ENCODE results near the gene IRF5. TPM values are rescaled to one million over a fixed set of nuclear protein-coding genes. Genes with fewer than 3 reads are reported as not detected.
"Not testable (repeated sequence)": the region's sequence is repeated elsewhere in the genome, so short reads cannot be mapped to it uniquely, and the experiment has no call there.

IRF5 gene
- total RNA-seq, 2 donors from 2014 or later: 23.1 to 30.3 TPM

DNA sequence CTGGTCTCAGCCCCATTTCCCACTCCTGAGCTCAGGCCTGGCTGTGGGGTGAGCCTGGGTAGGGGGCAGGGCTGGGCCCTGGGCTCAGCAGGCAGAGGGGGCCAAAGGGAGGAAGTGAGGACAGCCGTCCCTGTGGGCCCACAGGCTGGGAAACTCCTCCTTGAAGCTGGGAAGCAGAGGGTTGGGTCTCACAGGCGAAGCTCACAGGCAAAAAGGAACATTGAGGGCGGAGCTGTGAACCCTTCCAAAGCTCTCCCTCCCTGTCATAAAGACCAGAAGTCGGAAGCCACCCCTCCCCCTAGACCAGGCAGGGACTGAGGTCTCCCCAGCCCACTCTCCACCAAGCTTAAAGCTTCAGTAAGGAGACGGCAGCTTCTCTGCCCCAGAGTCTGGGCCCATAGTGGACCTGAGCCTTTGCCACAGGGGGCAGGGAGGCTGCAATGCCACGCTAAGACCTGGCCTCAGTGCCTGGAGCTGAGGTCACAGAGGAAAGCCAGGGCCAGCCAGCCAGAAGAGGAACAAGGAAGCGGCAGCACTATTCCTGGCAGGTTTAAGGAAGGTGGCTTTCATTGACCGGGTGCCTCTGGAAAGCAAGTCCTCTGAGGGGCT lies 26.2 kb upstream of the IRF5 start:
- H3K36me3 Mint-ChIP-seq (ENCODE audit: insufficient read depth in 2 of 2): no peaks in the 10 kb centered on the region
- ATAC-seq (replicated peaks in 1 of 2): no peak
- H3K27me3 Mint-ChIP-seq (ENCODE audit: low read depth): peaks cover 41% of the 10 kb centered on the region
- H3K4me1 Mint-ChIP-seq (ENCODE audit: low read depth): peaks cover 20% of the 10 kb centered on the region
- no peak for DNase-seq
- H3K27ac Mint-ChIP-seq: no peak overlapping the region
- H3K4me3 Mint-ChIP-seq: no peak overlapping the region
- H3K9me3 Mint-ChIP-seq: no peaks in the 10 kb centered on the region

DNA sequence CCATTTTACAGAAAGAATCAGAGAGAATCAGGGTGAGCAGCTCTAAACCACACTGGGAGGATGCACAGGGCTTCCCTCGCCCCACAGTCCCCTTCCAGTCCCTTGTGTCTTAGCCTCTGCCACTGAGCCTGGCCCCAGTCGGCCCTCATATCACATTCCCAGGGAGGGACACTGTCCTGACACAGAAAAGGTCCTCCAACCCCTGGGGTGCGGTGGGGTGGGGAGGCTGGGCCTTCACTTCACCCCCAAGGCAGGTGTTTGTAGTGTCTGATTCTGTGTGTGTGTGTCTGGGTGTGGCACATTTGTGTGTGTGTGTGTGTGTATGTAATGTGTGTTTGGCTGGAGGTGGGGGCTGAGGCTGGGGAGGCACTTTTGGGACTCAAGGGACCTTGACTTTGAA lies 25.4 kb upstream of the IRF5 start:
- Mint-ChIP-seq H3K27me3 (ENCODE audit: low read depth) (peaks cover 48% of the 10 kb centered on the region), H3K9me3 (no peaks in the 10 kb centered on the region), H3K4me3 (no peak overlapping the region), H3K27ac (no peak overlapping the region), H3K36me3 (ENCODE audit: insufficient read depth in 2 of 2) (no peaks in the 10 kb centered on the region), H3K4me1 (ENCODE audit: low read depth) (peaks cover 20% of the 10 kb centered on the region)
- DNase-seq: no peak
- no peak for ATAC-seq (replicated peaks in 1 of 2)

DNA sequence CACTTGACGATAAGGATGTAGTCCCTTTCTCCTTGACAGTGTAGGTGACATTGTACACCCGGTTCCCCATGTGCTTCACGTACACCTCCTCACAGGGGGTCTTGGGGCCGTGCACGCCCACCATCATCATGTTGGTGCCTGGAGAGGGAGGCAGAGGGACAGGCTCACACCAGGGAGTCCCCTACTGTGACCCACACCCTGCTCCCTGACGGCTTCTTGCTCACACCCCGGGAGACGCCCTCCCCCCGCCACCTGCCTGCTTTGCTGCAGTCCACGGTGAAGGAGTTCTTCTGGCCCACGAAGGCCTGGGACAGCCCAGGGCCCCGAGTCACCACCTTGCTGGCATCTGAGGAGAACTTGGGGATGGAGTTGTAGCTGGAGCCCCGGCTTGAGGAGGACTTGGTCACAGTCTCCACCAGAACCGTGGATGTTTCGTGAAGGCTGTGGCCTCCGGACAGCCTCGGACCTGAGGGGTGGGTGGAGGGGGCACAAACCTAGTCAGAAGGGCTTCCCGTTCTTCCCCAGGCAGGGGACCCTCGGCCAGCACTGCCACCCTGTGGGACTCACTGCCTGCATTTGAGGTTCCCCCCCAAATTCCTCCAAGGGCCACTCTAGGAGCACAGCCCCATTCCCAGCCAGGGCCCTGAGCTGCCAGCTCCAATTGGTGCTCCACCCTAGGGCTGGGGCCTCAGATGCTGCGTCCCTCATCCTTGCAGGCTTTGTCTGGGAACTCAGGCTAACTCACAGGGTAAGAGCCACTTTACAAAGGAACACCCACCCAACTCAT lies 24.8 kb upstream of the IRF5 start:
- DNase-seq; H3K36me3 Mint-ChIP-seq (ENCODE audit: insufficient read depth in 2 of 2); H3K9me3 Mint-ChIP-seq; H3K4me3 Mint-ChIP-seq; ATAC-seq (replicated peaks in 1 of 2); H3K27ac Mint-ChIP-seq: not testable (repeated sequence)
- Mint-ChIP-seq H3K4me1 (ENCODE audit: low read depth) (peaks cover 20% of the 10 kb centered on the region), H3K27me3 (ENCODE audit: low read depth) (peaks cover 54% of the 10 kb centered on the region)

DNA sequence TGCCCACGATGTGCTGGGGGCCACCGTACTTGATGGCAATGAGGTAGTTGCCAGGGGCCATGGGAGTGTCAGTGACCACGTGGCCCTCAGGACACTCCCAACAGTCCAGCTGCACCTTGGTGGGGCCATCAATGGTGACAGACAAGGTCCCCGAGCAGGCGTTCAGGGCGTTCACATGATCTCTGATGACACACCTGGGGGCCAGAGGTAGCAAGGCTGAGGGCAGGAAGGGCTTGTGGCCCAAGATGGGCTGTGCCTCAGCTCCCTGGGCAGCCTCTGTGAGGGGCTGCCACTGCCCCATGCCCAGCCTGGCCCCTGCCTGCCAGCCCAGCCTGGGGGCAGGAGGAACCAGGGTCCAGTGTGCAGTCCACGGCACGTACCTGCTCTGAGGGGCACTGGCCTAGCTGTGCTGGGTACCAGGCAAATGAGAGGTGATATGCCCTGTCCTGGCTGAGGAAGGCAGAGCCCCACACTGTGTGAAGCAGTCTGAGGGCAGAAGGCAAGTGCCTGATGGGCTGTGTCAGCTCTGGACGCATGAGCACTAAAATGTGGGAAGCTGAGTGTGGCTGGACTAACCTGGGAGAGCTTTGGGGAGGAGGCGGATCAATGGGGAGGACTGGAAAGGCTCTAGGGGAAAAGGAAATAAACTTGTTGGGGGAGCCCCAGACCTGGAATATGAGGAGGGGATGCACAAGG lies 23.7 kb upstream of the IRF5 start:
- Mint-ChIP-seq H3K27me3 (ENCODE audit: low read depth) (peaks cover 64% of the 10 kb centered on the region), H3K27ac (no peak overlapping the region), H3K36me3 (ENCODE audit: insufficient read depth in 2 of 2) (no peaks in the 10 kb centered on the region), H3K4me3 (peak overlapping the region; percentile 28 to 69), H3K9me3 (no peaks in the 10 kb centered on the region), H3K4me1 (ENCODE audit: low read depth) (peaks cover 20% of the 10 kb centered on the region)
- no peak for ATAC-seq (replicated peaks in 1 of 2)
- DNase-seq: no peak

DNA sequence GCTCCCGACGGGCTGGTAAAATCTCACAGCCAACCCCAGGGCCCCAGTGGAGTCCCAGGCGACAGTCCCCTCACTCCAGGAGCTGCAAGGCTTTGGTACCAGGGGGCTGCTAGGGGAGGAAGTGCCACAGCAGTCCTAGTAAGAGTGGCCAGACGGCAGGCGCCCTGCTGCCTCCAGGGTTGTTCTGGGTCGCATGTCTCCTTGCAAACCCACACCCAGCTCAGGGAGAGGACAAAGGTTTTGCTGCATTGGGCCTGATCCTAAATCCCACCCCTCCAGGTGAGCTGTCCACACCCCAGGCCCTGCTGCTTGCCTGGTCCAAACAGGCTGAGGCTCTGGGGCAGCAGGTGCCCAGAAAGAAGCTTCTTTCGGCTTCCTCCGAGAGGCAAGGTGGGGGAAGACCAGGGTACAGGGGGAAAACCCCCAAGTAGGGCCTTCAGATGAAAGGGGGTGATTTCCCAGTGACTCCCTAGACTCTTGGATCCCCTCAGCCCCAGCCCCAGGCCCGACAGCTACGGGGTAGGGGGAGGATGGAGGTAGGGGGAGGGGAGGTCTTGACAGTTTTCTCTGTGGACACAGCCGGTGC lies 23.1 kb upstream of the IRF5 start:
- DNase-seq (no peak), ATAC-seq (replicated peaks in 1 of 2) (peak; percentile 43 to 58)
- Mint-ChIP-seq H3K36me3 (ENCODE audit: insufficient read depth in 2 of 2) (no peaks in the 10 kb centered on the region), H3K4me1 (ENCODE audit: low read depth) (peaks cover 20% of the 10 kb centered on the region), H3K4me3 (peak overlapping the region; percentile 28 to 69), H3K27me3 (ENCODE audit: low read depth) (peaks cover 65% of the 10 kb centered on the region), H3K9me3 (no peaks in the 10 kb centered on the region), H3K27ac (no peak overlapping the region)

DNA sequence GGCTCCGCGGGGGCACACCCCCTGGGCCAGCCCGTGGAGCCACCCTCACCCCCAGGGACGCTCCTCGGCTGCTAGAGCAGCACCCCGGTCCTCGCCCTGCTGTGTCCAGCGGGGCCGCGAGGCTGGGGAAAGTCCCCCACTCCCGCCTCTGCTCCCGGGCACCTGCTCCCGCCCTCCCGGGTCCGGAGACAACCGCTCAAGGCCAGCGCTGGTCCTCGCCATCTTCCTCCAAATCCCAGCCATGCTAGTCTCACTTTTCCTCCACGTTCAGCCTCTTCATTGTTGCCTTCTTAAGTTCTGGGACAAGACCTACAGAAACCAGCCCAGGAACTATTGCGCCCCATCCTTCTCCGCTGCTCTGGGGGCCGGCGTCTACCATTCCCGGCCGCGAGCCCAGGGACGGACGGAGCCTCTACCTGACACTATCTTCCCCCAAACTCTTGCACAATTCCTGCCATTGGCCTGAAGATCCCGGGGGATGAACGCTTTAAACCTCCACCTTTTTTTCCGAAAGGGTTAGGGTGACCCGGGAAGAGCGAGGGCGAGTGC lies 22.4 kb upstream of the IRF5 start:
- Mint-ChIP-seq H3K4me1 (ENCODE audit: low read depth) (peaks cover 20% of the 10 kb centered on the region), H3K9me3 (no peaks in the 10 kb centered on the region), H3K27ac (no peak overlapping the region), H3K36me3 (ENCODE audit: insufficient read depth in 2 of 2) (no peaks in the 10 kb centered on the region), H3K4me3 (peak overlapping the region; percentile 63 to 83), H3K27me3 (ENCODE audit: low read depth) (peaks cover 65% of the 10 kb centered on the region)
- DNase-seq (no peak), ATAC-seq (replicated peaks in 1 of 2) (peak in 1 of 2 donors; percentile 24)

DNA sequence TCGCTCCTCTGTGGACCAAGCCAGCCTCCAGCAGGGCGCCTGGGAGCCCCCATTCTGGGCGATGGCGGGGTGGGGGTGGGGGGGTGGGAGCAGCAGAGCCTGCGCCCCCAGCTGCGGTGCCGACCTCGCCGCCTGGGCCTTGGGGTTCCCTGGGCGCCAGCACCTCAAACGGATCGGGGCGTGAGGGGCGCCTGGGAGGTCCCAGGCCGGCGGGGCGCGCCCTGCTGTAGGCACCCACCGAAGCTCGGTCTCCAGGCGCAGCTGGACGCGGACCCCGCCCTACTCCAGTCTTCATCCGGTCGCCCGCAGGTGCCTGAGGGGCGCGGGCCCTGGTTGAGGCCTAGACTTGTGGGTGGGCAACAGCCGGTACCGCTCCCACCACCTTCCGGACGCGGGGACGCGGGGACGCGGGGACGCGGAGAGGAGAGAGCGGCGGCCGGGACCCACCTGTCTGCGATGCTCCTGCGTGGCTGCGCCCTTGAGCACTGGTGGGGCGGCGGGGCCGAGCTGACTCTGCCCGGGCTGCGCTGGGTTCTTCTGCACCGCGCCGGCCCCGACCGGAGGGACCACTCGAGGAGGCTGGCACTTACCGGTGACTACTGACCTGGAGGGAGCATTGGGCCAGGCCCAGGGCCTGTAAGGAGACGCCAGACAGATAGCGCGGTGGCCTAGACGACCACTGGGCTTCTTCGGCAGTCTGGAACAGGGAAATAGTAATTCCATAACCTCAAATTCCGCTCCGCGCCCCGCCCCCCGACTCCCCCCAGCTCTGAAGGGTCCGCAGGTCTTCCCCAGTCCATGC lies 21.7 kb upstream of the IRF5 start:
- Mint-ChIP-seq H3K9me3 (no peaks in the 10 kb centered on the region), H3K27ac (no peak overlapping the region), H3K36me3 (ENCODE audit: insufficient read depth in 2 of 2) (no peaks in the 10 kb centered on the region), H3K27me3 (ENCODE audit: low read depth) (peaks cover 68% of the 10 kb centered on the region), H3K4me1 (ENCODE audit: low read depth) (peaks cover 16% of the 10 kb centered on the region), H3K4me3 (peak overlapping the region; percentile 63 to 83)
- ATAC-seq (replicated peaks in 1 of 2): no peak
- no peak for DNase-seq

DNA sequence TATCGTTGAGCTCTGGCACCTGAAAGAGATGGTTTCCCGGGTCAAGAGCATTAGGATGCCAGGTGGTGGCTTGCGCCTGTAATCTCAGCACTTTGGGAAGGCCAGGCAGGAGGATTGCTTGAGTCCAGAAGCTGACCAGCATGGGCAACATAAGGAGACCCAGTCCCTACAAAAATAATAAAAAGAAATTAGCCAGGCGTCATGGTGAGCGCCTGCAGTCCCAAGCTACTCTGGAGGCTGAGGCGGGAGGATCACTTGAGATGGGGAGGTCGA lies 21.1 kb upstream of the IRF5 start:
- ATAC-seq (replicated peaks in 1 of 2) (no peak), DNase-seq (no peak)
- H3K4me1 Mint-ChIP-seq (ENCODE audit: low read depth): peaks cover 12% of the 10 kb centered on the region
- no peaks in the 10 kb centered on the region for H3K9me3 Mint-ChIP-seq
- H3K27ac Mint-ChIP-seq: no peak overlapping the region
- no peak overlapping the region for H3K4me3 Mint-ChIP-seq
- no peaks in the 10 kb centered on the region for H3K36me3 Mint-ChIP-seq (ENCODE audit: insufficient read depth in 2 of 2)
- peaks cover 65% of the 10 kb centered on the region for H3K27me3 Mint-ChIP-seq (ENCODE audit: low read depth)

DNA sequence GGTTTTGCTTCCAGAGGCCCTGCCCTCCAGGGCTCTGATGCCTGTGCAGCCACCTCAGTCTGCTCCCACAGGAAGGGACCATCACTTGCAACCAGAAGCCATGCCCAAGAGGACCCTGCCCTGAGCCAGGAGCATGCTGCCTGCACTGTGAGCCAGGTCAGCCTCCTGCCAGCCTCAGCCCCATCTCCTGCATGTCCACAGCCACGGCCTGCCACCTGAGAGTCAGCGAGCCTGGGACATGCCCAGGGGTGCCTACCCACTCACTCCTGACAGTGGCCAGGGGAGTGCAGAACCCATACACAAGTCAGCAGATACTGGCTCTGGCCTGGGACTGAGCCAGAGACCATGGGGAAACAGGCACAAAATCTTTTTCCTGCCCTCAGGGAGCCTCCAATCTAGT lies 20.6 kb upstream of the IRF5 start:
- Mint-ChIP-seq H3K36me3 (ENCODE audit: insufficient read depth in 2 of 2) (no peaks in the 10 kb centered on the region), H3K27me3 (ENCODE audit: low read depth) (peaks cover 64% of the 10 kb centered on the region), H3K4me1 (ENCODE audit: low read depth) (peaks cover 12% of the 10 kb centered on the region), H3K4me3 (no peak overlapping the region), H3K9me3 (no peaks in the 10 kb centered on the region), H3K27ac (no peak overlapping the region)
- no peak for DNase-seq
- ATAC-seq (replicated peaks in 1 of 2): no peak

DNA sequence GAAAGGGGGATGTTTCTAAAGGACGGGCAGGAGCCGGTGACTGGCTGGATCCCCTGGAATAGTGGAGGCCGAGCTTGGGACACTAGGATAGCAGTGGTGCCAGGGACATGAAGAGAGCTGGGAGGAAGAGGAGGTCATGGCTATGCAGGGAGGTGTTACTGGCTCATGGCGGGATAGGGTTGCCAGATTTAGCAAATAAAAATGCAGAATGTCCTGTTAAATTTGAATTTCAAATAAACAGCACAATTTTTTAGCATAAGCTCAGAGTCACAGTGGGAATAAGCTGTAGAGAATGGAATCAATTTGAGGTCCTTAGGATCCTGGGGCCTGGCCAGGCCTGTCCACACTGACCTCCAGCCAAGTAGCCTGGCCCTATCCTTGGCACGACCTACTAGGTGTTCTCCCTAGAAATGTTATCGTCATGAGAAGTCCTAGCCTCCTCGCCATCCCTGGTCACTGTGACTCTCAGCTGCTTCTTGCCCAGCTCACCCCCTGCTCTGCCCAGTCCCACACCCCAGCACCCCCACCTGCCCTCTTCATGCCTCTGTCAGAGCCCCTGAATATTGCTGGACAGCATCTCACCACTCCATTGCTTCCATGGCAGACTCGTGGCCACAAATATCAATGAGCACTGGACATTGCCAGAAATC lies 19.6 kb upstream of the IRF5 start:
- Mint-ChIP-seq H3K27me3 (ENCODE audit: low read depth) (peaks cover 64% of the 10 kb centered on the region), H3K9me3 (no peaks in the 10 kb centered on the region), H3K36me3 (ENCODE audit: insufficient read depth in 2 of 2) (no peaks in the 10 kb centered on the region), H3K4me3 (no peak overlapping the region), H3K27ac (no peak overlapping the region), H3K4me1 (ENCODE audit: low read depth) (peaks cover 12% of the 10 kb centered on the region)
- ATAC-seq (replicated peaks in 1 of 2) (no peak), DNase-seq (no peak)

DNA sequence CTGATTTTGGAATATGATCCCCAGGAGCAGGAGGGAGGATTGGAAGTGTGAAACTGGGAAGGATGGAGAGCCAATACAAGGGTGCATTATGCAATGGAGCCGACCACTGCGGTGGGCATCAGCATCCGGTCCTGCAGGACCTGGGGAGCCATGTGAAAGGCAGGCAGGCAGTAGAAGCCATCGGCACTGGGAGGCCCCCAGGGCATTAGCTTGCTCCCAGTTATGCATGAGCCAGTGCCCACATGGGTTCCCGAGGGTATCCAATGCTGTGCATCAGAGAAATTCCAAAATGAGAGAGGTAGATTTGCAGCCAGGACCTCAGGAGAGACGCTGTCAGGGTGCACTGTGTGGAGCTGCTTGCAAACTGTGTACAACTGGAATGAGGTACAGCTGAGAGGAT lies 18.5 kb upstream of the IRF5 start:
- H3K4me1 Mint-ChIP-seq (ENCODE audit: low read depth): peaks cover 9% of the 10 kb centered on the region
- H3K27ac Mint-ChIP-seq: no peak overlapping the region

More for the DNA sequence above, 18.5 kb upstream of the IRF5 start:
- Mint-ChIP-seq H3K27me3 (ENCODE audit: low read depth) (peaks cover 61% of the 10 kb centered on the region), H3K36me3 (ENCODE audit: insufficient read depth in 2 of 2) (no peaks in the 10 kb centered on the region), H3K9me3 (no peaks in the 10 kb centered on the region), H3K4me3 (no peak overlapping the region)
- ATAC-seq (replicated peaks in 1 of 2): no peak
- DNase-seq: no peak
